KMS-11 (cell line): Measurements from ENCODE around the gene AOPEP.

Source experiments
- H2AFZ ChIP-seq: fragments of 200-600 bp; sonication (generic); 2 replicates; pipeline ENCODE4 v1.6.1; 2016; ENCODE audit warnings: antibody characterized with exemption, mixed run types, low read depth
- H3K27ac ChIP-seq: fragments of 200-600 bp; sonication (generic); 2 replicates; pipeline ENCODE4 v1.6.1; 2016; ENCODE audit warnings: mild to moderate bottlenecking, mixed run types
- H3K27me3 ChIP-seq: fragments of 200-600 bp; sonication (generic); 2 replicates; pipeline ENCODE4 v1.6.1; 2017; ENCODE audit warnings: mild to moderate bottlenecking, low read depth, mixed run types, moderate library complexity; ENCODE audit not compliant: insufficient read depth
- H3K36me3 ChIP-seq: fragments of 200-600 bp; sonication (generic); 2 replicates; pipeline ENCODE4 v1.6.1; 2017; ENCODE audit warnings: mild to moderate bottlenecking, mixed run types; ENCODE audit not compliant: insufficient read depth
- H3K4me1 ChIP-seq: fragments of 200-600 bp; sonication (generic); 2 replicates; pipeline ENCODE4 v1.6.1; 2016; ENCODE audit warnings: mild to moderate bottlenecking, low read depth, mixed run types; ENCODE audit not compliant: poor library complexity, severe bottlenecking
- H3K4me2 ChIP-seq: fragments of 200-600 bp; sonication (generic); 2 replicates; pipeline ENCODE4 v1.7.0; 2016; ENCODE audit warnings: mild to moderate bottlenecking, mixed run types
- H3K4me3 ChIP-seq: fragments of 200-600 bp; sonication (generic); IDR thresholded peaks from 2 replicates; pipeline ENCODE4 v1.6.1; 2017; ENCODE audit warnings: low read depth, low read length, mixed read lengths; ENCODE audit not compliant: insufficient read depth
- H3K79me2 ChIP-seq: fragments of 200-600 bp; sonication (generic); 2 replicates; pipeline ENCODE4 v1.6.1; 2016; ENCODE audit warnings: low read depth, mixed run types; ENCODE audit not compliant: insufficient read depth
- H3K9ac ChIP-seq: fragments of 200-600 bp; sonication (generic); 2 replicates; pipeline ENCODE4 v1.6.1; 2016; ENCODE audit warnings: mild to moderate bottlenecking, mixed run types
- H4K20me1 ChIP-seq: fragments of 200-600 bp; sonication (generic); 2 replicates; pipeline ENCODE4 v1.6.1; 2016; ENCODE audit warnings: mild to moderate bottlenecking, mixed run types; ENCODE audit not compliant: insufficient read depth
- CTCF ChIP-seq: fragments of 200-600 bp; sonication (generic); conservative IDR thresholded peaks from 2 replicates; pipeline ENCODE4 v1.6.1; 2017; ENCODE audit warnings: low read depth, mild to moderate bottlenecking, antibody characterized with exemption, low read length, moderate library complexity, mixed read lengths

Gene AOPEP

GRCh38 chr9:94991961-94992907 is 265.7 kb downstream of the AOPEP start:
- no peak overlapping the region for H3K4me3 ChIP-seq
- no peaks in the 10 kb centered on the region for H3K79me2 ChIP-seq
- no peak overlapping the region for H3K27ac ChIP-seq
- no peaks in the 10 kb centered on the region for H3K27me3 ChIP-seq
- no peak overlapping the region for H3K4me2 ChIP-seq
- no peak overlapping the region for H3K9ac ChIP-seq
- TF ChIP-seq CTCF: no peak
- no peak overlapping the region for H2AFZ ChIP-seq
- H4K20me1 ChIP-seq: no peaks in the 10 kb centered on the region
- H3K36me3 ChIP-seq: no peaks in the 10 kb centered on the region
- no peaks in the 10 kb centered on the region for H3K4me1 ChIP-seq

GRCh38 chr9:94993160-94993820 is 266.8 kb downstream of the AOPEP start:
- H3K36me3 ChIP-seq: no peaks in the 10 kb centered on the region
- H3K27ac ChIP-seq: no peak overlapping the region
- no peak overlapping the region for H3K9ac ChIP-seq
- H2AFZ ChIP-seq: no peak overlapping the region
- H3K27me3 ChIP-seq: no peaks in the 10 kb centered on the region
- H3K4me3 ChIP-seq: no peak overlapping the region
- no peak for TF ChIP-seq CTCF
- H3K79me2 ChIP-seq: no peaks in the 10 kb centered on the region
- H3K4me1 ChIP-seq: no peaks in the 10 kb centered on the region
- H3K4me2 ChIP-seq: no peak overlapping the region
- H4K20me1 ChIP-seq: no peaks in the 10 kb centered on the region

- H3K36me3 ChIP-seq: no peaks in the 10 kb centered on the region
- H3K27me3 ChIP-seq: no peaks in the 10 kb centered on the region
- no peak overlapping the region for H2AFZ ChIP-seq
- H3K4me2 ChIP-seq: no peak overlapping the region
- TF ChIP-seq CTCF: no peak
- no peaks in the 10 kb centered on the region for H4K20me1 ChIP-seq
- H3K27ac ChIP-seq: no peak overlapping the region
- no peaks in the 10 kb centered on the region for H3K4me1 ChIP-seq
- H3K4me3 ChIP-seq: no peak overlapping the region
- H3K79me2 ChIP-seq: no peaks in the 10 kb centered on the region
- no peak overlapping the region for H3K9ac ChIP-seq
These were observed 267.3 kb downstream of the AOPEP start for GRCh38 chr9:94993821-94994165.

GRCh38 chr9:94995048-94995693 is 268.7 kb downstream of the AOPEP start:
- H2AFZ ChIP-seq: no peak overlapping the region
- no peak overlapping the region for H3K4me2 ChIP-seq
- no peaks in the 10 kb centered on the region for H3K4me1 ChIP-seq
- no peaks in the 10 kb centered on the region for H4K20me1 ChIP-seq
- no peaks in the 10 kb centered on the region for H3K36me3 ChIP-seq
- H3K27me3 ChIP-seq: no peaks in the 10 kb centered on the region
- no peaks in the 10 kb centered on the region for H3K79me2 ChIP-seq
- TF ChIP-seq CTCF: no peak
- no peak overlapping the region for H3K27ac ChIP-seq
- no peak overlapping the region for H3K4me3 ChIP-seq
- H3K9ac ChIP-seq: no peak overlapping the region
